PFSK-1 (cell line): ENCODE measurements around the gene CARD6.

Source experiments
- POLR2AphosphoS5 ChIP-seq: IDR thresholded peaks from 2 replicates; pipeline ENCODE4 v1.6.1; 2012; ENCODE audit warnings: low read depth, mild to moderate bottlenecking, control low read depth, low read length, moderate library complexity
- TAF1 ChIP-seq: IDR thresholded peaks from 2 replicates; pipeline ENCODE4 v1.6.1; 2012; ENCODE audit warnings: low read length, control low read depth, borderline replicate concordance; ENCODE audit not compliant: insufficient read depth
- TF ChIP-seq, protein P1 (sequence below), 2 experiments: IDR thresholded peaks; 2 replicates each; pipeline versions ENCODE4 v1.6.1 to v1.8.0; 2011 to 2012; ENCODE audit warnings: low read depth in 2 of 2, low read length in 2 of 2, control low read depth in 1 of 2, inconsistent platforms in 1 of 2, mild to moderate bottlenecking in 1 of 2, moderate library complexity in 1 of 2; ENCODE audit not compliant: insufficient read depth in 1 of 2

DNA sequence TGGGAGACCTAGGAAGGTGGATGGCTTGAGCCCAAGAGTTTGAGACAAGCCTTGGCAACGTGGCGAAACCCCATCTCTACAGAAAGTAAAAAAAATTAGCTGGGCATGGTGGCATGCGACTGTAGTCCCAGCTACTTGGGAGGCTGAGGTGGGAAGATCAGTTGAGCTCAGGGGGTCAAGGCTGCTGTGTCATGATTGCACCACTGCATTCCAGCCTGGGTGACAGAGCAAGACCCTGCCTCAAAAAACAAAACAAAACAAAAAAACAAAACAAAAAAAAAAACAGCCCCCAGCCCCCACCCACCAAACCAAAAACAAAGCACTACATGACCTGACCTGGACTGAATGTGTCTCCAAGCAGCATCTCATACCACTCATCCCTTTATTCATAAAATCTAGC is 34.8 kb downstream of the CARD6 start:
- TF ChIP-seq, protein P1, sequence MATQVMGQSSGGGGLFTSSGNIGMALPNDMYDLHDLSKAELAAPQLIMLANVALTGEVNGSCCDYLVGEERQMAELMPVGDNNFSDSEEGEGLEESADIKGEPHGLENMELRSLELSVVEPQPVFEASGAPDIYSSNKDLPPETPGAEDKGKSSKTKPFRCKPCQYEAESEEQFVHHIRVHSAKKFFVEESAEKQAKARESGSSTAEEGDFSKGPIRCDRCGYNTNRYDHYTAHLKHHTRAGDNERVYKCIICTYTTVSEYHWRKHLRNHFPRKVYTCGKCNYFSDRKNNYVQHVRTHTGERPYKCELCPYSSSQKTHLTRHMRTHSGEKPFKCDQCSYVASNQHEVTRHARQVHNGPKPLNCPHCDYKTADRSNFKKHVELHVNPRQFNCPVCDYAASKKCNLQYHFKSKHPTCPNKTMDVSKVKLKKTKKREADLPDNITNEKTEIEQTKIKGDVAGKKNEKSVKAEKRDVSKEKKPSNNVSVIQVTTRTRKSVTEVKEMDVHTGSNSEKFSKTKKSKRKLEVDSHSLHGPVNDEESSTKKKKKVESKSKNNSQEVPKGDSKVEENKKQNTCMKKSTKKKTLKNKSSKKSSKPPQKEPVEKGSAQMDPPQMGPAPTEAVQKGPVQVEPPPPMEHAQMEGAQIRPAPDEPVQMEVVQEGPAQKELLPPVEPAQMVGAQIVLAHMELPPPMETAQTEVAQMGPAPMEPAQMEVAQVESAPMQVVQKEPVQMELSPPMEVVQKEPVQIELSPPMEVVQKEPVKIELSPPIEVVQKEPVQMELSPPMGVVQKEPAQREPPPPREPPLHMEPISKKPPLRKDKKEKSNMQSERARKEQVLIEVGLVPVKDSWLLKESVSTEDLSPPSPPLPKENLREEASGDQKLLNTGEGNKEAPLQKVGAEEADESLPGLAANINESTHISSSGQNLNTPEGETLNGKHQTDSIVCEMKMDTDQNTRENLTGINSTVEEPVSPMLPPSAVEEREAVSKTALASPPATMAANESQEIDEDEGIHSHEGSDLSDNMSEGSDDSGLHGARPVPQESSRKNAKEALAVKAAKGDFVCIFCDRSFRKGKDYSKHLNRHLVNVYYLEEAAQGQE (IDR thresholded peaks at IDR 0.05; ENCODE audit: insufficient read depth in 1 of 2, low read depth in 2 of 2, low read length in 2 of 2): no peak
- TF ChIP-seq TAF1 (no peak), POLR2AphosphoS5 (no peak)
